ENCODE data around the gene BRD1. TPM values are rescaled to one million over a fixed set of nuclear protein-coding genes. Genes with fewer than 3 reads are reported as not detected.

Gene BRD1
- polyA plus RNA-seq, 1 donor from 2014 or later: 79.3 TPM

- Histone ChIP-seq H3K4me2 (ENCODE audit: low read length) (no peak overlapping the region), H4K20me1 (ENCODE audit: insufficient read depth) (no peaks in the 10 kb centered on the region), H3K79me2 (replicated peaks; ENCODE audit: insufficient read depth, low read length) (peaks cover 91% of the 10 kb centered on the region), H3K27ac (ENCODE audit: low read length) (no peak overlapping the region), H2AFZ (ENCODE audit: low read depth, low read length) (no peak overlapping the region), H3K36me3 (ENCODE audit: insufficient read depth, low read length) (no peaks in the 10 kb centered on the region), H3K27me3 (ENCODE audit: insufficient read depth, low read depth, low read length) (no peaks in the 10 kb centered on the region), H3K9me3 (ENCODE audit: low read length) (peaks cover 15% of the 10 kb centered on the region), H3K9ac (ENCODE audit: low read length) (no peak overlapping the region), H3F3A (ENCODE audit: insufficient read depth, low read length, poor library complexity, severe bottlenecking) (no peaks in the 10 kb centered on the region), H3K4me3 (ENCODE audit: low read length) (no peak overlapping the region), H3K9me2 (ENCODE audit: insufficient read depth, low read length) (no peaks in the 10 kb centered on the region)
- TF ChIP-seq SMC3 (conservative IDR thresholded peaks at IDR 0.05; ENCODE audit: poor library complexity) (no peak), MXI1 (conservative IDR thresholded peaks at IDR 0.05; ENCODE audit: poor library complexity, severe bottlenecking) (no peak), EZH2 (IDR thresholded peaks at IDR 0.05; ENCODE audit: borderline replicate concordance, insufficient read depth, low read length, poor library complexity, severe bottlenecking) (no peak), EP300 (conservative IDR thresholded peaks at IDR 0.05; ENCODE audit: poor library complexity, severe bottlenecking) (no peak), RAD21 (conservative IDR thresholded peaks at IDR 0.05) (no peak), REST (IDR thresholded peaks at IDR 0.05; ENCODE audit: borderline replicate concordance) (no peak), POLR2AphosphoS5 (IDR thresholded peaks at IDR 0.05) (no peak), TAF1 (IDR thresholded peaks at IDR 0.05; ENCODE audit: low read depth) (no peak)
- TF ChIP-seq, protein P1, sequence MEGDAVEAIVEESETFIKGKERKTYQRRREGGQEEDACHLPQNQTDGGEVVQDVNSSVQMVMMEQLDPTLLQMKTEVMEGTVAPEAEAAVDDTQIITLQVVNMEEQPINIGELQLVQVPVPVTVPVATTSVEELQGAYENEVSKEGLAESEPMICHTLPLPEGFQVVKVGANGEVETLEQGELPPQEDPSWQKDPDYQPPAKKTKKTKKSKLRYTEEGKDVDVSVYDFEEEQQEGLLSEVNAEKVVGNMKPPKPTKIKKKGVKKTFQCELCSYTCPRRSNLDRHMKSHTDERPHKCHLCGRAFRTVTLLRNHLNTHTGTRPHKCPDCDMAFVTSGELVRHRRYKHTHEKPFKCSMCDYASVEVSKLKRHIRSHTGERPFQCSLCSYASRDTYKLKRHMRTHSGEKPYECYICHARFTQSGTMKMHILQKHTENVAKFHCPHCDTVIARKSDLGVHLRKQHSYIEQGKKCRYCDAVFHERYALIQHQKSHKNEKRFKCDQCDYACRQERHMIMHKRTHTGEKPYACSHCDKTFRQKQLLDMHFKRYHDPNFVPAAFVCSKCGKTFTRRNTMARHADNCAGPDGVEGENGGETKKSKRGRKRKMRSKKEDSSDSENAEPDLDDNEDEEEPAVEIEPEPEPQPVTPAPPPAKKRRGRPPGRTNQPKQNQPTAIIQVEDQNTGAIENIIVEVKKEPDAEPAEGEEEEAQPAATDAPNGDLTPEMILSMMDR (IDR thresholded peaks at IDR 0.05; ENCODE audit: poor library complexity, severe bottlenecking): no peak
Measured at GRCh38 chr22:49866646-49867045, 39.0 kb upstream of the BRD1 start.

DNA sequence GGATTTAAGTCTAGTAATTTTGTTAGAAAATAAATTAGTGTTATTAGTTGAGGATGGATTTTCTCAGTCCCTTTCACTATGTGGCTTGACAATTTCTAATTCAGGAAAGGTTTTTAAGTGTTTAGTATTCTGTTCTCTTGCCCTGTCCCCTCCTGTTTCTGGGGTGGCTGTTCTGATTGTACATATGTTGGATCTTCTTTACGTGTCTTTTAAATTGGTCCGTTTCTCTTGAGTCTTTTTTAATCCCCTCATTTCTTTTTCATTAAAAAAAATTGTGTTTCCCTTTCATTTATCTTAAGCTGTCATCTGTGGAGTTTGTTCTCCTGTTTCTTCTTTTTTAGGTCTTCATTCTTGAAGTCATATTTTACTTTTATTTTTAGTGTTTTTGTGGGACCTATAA lies 38.5 kb upstream of the BRD1 start:
- H3K9ac ChIP-seq (ENCODE audit: low read length): no peak overlapping the region
- TF ChIP-seq REST (IDR thresholded peaks at IDR 0.05; ENCODE audit: borderline replicate concordance) (no peak), SMC3 (conservative IDR thresholded peaks at IDR 0.05; ENCODE audit: poor library complexity) (no peak), TAF1 (IDR thresholded peaks at IDR 0.05; ENCODE audit: low read depth) (no peak), RAD21 (conservative IDR thresholded peaks at IDR 0.05) (no peak), EZH2 (IDR thresholded peaks at IDR 0.05; ENCODE audit: borderline replicate concordance, insufficient read depth, low read length, poor library complexity, severe bottlenecking) (no peak), POLR2AphosphoS5 (IDR thresholded peaks at IDR 0.05) (no peak), MXI1 (conservative IDR thresholded peaks at IDR 0.05; ENCODE audit: poor library complexity, severe bottlenecking) (no peak), EP300 (conservative IDR thresholded peaks at IDR 0.05; ENCODE audit: poor library complexity, severe bottlenecking) (no peak)
- TF ChIP-seq, protein P1 (IDR thresholded peaks at IDR 0.05; ENCODE audit: poor library complexity, severe bottlenecking): no peak
- H3K27ac ChIP-seq (ENCODE audit: low read length): no peak overlapping the region
- peaks cover 15% of the 10 kb centered on the region for H3K9me3 ChIP-seq (ENCODE audit: low read length)
- H3K36me3 ChIP-seq (ENCODE audit: insufficient read depth, low read length): no peaks in the 10 kb centered on the region
- peaks cover 92% of the 10 kb centered on the region for H3K79me2 ChIP-seq (replicated peaks; ENCODE audit: insufficient read depth, low read length)
- H3F3A ChIP-seq (ENCODE audit: insufficient read depth, low read length, poor library complexity, severe bottlenecking): no peaks in the 10 kb centered on the region
- no peak overlapping the region for H3K4me3 ChIP-seq (ENCODE audit: low read length)
- no peak overlapping the region for H3K4me2 ChIP-seq (ENCODE audit: low read length)
- H4K20me1 ChIP-seq (ENCODE audit: insufficient read depth): no peaks in the 10 kb centered on the region
- H3K9me2 ChIP-seq (ENCODE audit: insufficient read depth, low read length): no peaks in the 10 kb centered on the region
- no peaks in the 10 kb centered on the region for H3K27me3 ChIP-seq (ENCODE audit: insufficient read depth, low read depth, low read length)
- no peak overlapping the region for H2AFZ ChIP-seq (ENCODE audit: low read depth, low read length)

All from neural cell (in vitro differentiated cells).